GM18858 (cell line): Measurements from ENCODE around the gene FOXN4.

Source experiments
- ATAC-seq: cut with Tn5 transposase; IDR thresholded peaks from one replicate; pipeline ENCODE4 v1.9.1; 2021; ENCODE audit not compliant: unreplicated experiment

Gene FOXN4

DNA sequence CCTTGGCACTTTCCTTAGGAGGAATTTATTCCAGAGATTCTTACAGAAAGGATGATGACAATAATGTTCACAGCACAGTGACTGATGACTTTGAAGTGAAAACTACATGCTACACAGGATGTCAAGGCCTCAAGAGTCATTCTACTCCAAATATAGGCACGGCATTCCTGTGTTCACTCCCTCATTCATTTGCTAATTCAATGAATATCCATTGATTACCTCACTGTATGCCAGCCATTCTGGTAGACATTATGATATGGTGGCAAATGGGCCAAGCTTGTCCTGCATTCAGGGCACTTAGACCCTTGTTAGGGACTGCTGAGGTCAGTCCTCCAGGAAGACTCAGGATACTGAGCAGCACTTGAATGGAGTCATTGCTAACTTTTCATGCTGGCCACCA lies 48.0 kb downstream of the FOXN4 start:
- ATAC-seq: no peak

DNA sequence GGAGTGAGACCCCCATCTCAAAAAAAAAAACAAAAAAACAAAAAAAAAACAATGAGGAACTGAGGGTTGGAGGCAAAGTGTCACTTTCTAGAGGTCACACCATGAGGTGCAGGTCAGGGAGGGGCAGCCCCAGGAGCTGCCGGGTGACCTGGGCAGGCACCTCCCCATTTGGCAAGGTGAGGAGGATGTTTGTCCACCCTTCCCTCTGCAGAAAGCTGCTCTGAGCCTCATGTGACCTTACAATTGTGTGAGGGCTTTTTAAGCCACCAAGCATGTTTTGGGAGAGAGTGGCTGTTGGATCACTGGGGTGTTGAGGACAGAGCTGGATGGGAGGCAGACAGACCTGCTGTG lies 49.6 kb downstream of the FOXN4 start:
- no peak for ATAC-seq

DNA sequence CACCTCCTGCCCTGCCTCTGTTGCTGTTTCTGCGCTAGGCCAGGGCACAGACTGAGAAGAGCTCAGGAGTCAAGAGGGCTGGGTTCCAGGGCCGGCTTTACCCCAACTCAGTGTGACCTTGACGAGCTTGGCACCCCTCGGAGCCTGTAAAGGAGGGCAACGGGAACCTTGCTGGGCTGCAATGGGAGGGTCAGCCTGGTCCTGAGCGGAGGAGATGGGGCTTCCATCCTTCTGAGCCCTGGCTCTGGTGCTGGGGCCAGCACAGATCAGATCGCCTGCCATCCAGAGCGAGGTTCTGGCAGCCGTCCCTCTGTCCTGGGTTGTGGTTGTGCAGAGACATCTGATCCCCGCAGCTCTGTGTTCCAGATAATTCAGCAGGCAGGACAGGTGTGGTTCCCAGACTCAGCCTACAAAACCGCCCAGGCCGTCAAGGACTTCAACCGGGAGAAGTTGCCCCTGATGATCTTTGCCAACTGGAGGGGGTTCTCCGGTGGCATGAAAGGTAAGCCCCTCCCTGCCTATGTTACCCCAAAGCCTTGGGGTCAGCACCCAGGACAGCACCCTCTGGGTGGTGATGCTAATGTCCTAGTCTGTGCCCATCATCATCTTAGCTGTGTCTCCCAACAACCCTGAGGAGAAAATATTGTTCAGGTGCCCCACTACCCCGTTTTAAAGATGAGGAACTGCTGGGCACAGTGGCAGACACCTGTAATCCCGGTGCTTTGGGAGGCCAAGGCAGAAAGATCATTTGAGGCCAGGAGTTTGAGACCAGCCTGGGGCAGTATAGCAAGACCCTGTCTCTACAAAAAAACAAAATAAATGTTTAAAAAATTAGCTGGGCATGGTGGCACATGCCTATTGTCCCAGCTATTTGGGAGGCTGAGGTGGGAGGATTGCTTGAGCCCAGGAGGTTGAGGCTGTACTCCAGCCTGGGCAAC lies 50.2 kb downstream of the FOXN4 start:
- no peak for ATAC-seq

DNA sequence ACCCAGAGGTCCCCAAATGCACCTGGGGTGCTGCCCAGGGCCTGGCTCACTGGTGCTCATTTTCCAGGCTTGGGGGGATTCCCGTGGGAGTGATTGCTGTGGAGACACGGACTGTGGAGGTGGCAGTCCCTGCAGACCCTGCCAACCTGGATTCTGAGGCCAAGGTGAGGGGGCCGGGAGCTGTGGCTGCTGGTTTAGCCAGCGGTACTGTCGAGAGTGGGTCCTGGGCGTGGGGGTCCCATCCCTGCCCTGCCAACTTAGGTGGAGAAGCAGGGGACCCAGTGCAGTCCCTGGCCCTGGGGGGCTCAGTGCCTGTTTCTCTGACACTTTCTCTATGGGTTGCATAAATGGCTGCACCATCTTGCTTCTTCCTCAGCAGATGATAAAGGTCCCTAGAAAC lies 50.9 kb downstream of the FOXN4 start:
- no peak for ATAC-seq

DNA sequence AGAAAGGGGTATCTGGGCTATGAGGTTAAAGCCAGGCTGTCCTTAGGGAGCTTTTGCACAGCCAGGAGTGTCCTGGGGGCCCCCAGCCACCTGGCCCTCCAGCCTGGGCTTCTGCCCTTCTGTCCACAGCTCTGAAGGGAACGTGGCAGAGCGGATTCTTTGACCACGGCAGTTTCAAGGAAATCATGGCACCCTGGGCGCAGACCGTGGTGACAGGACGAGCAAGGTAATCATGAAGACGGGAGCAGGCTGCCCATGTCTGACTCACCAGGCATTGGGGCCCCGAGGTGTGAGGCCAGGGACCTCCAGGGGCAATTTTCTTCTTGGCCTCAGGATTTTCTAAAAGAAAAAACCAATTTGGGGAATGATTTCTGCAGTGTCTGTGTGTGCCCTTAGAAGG lies 53.1 kb downstream of the FOXN4 start:
- no peak for ATAC-seq

DNA sequence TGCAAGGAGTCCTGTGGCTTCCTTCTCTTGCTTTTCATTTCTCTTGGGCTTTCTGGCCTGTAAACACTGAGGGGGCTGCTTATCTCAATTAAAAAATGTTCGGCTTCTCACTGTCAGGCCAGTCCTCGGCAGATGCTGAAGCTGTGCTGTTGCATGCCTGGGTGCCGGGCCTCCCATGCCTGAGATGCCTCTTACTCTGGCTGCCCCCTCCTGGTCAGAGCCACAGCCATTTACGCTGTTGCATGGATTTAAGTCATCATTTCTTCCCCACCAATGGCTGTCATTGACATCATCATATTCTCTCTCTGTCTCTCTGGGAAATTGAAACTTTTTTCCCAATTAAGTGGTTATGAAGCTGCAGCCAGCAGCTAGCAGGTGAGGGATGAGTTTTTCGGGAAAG lies 53.7 kb downstream of the FOXN4 start:
- no peak for ATAC-seq

DNA sequence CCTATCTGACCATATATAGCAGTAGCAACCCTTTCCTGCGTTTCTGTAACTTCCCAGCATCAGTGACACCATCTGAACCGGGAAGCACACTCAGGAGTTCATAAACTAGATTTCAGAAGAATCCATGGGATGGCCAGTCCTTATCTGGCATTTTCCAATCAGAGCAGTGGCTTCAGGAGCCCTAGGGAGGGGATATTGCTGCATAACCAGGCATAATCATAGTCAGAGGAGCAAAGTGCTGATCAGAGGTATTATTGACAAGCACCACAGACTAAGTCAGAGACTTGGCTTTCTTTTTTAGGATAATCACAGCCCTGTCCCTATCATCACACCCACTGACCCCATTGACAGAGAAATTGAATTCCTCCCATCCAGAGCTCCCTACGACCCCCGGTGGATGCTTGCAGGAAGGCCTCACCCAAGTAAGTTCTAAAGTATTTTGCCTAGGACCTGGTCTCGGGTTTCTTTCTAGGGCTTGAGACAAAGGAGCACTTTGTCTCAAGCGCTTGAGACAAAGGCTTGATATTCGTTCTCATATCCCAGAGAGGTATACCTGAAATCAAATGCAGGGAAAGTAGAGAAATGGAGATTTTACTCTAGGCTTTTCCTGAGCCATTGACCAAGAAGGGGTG lies 55.1 kb downstream of the FOXN4 start:
- ATAC-seq: no peak

DNA sequence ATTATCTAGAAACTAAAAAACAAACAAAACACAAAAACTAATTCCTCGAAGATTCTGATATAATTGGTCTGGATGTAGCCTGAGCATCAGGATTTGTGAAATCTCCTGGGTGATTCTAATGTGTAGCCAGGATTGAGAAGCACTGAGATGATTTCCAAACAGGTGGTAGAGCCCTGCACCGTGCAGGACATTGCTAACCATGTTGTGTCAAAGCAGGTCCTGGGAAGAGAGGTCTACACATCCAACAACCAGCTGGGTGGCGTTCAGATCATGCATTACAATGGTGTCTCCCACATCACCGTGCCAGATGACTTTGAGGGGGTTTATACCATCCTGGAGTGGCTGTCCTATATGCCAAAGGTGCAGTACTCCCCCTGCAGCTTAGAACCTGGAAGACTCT lies 56.3 kb downstream of the FOXN4 start:
- no peak for ATAC-seq

DNA sequence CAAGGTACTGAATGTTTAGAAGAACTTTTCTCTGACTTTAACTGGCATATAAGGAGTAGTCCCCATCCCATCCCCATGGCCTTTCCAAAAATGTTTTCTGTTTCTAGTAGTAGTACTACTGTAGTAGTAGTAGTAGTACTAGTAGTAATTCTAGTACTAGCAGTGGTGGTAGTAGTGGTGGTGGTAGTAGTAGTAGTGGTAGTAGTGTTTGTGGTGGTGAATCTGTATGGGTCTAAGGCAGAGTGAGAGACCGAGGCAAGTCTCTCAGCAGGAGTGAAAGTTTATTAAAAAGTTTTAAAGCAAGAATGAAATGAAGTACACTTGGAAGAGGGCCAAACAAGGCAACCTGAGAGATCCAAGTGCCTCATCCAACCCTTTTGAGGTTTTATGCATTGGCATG lies 58.6 kb downstream of the FOXN4 start:
- no peak for ATAC-seq

DNA sequence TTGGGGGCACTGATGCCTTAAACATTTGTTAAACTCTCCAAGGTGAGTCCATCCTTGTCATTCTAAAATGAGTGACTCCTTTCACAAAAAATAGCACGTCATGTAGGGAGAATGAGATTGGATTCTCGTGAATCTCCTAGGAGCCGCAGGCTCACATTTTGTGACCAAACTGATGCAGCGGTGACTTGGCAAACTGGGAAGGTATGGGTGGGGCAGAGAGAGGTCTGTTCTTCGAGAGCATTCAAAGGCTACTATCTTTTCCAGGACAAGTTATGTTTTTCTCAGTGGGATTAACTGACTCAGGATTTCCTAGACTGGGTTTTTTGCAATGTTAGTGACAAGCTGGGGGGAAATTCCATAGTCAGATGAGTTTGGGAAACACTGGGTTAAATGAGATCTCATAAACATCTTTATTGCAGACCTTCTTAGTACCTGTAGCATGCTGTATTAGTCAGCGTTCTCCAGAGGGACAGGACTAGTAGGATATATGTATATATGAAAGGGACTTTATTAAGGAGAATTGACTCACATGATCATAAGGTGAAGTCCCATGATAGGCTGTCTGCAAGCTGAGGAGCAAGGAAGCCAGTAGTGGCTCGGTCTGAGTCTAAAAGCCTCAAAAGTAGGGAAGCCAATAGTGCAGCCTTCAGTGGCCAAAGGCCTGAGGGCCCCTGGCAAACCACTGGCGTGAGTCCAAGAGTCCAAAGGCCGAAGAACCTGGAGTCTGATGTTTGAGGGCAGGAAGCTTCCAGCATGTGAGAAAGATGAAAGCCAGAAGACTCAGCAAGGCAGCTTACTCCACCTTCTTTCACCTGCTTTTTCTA lies 61.0 kb downstream of the FOXN4 start:
- no peak for ATAC-seq

DNA sequence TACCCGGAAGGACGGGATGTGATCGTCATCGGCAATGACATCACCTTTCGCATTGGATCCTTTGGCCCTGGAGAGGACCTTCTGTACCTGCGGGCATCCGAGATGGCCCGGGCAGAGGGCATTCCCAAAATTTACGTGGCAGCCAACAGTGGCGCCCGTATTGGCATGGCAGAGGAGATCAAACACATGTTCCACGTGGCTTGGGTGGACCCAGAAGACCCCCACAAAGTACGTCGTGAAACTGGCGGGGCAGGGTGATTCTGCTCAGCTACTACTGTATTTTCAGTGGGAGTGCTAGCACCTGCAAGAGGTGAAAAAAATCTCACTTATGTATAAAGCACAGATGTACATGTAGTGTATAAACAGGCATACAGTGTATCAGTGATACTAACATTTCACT lies 62.9 kb downstream of the FOXN4 start:
- no peak for ATAC-seq

DNA sequence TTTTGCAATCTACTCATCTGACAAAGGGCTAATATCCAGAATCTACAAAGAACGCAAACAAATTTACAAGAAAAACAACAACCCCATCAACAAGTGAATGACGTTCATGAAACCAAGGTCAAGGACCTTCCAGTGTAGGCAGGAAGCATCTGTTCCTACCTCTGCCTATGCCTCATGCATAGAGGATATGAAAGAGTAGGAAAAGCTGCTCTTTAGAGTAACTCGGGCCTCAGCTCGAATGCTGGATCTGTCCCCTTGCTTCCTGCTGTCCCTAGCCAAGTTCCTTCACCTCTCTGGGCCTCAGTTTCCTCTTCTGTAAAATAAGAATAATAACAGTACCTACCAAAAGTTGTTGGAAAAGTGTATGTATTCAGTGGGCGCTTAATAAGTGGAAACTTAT lies 65.0 kb downstream of the FOXN4 start:
- no peak for ATAC-seq

DNA sequence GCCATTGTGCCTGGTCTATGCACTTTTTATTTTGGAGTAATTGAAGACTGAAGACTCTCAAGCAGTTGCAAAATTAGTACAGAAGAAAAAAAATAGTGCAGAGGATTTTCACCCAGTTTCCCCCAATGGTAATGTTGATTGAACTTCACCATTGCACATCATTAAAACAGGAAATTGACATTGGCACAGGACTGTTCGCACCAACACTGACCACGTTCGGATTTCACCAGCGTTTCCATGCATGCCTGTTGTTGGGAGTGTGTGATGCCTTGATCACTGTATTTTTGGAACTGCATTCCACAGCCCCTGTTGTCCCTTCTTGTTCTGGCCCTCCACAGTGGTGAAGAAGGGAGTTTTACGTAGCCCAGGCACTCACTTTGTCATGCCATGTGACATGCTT lies 67.1 kb downstream of the FOXN4 start:
- no peak for ATAC-seq

DNA sequence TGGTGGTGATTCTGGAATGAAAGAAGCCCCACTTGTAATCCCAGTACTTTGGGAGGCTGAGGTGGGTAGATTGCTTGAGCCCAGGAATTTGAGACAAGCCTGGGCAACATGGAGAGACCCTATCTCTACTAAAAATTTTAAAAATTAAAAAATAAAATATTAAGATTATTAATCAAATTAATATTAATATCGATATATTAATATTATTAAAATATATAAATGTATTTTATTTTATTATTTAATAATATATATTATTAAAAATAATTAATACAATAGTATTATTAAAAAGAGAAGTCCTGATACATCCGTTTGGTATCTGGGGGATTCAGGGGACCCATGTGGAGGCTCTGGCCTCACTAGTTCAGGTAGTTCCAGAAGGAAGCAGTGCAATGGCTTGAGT lies 68.7 kb downstream of the FOXN4 start:
- ATAC-seq: no peak

DNA sequence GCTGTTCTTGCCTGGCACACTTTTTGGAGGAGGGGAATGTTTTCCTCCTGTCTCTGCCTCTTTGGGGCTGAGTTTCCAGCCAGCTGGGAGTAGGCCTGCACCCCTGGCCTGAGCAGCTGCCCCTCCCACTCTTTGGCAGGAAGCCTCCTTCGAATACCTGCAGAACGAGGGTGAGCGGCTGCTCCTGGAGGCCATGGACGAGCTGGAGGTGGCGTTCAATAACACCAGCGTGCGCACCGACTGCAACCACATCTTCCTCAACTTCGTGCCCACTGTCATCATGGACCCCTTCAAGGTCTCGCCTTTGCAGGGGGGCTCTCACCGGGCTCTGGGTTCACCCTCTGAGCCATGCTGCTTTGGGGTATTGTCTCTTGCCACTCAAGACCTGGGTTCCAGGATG lies 69.4 kb downstream of the FOXN4 start:
- ATAC-seq: no peak

DNA sequence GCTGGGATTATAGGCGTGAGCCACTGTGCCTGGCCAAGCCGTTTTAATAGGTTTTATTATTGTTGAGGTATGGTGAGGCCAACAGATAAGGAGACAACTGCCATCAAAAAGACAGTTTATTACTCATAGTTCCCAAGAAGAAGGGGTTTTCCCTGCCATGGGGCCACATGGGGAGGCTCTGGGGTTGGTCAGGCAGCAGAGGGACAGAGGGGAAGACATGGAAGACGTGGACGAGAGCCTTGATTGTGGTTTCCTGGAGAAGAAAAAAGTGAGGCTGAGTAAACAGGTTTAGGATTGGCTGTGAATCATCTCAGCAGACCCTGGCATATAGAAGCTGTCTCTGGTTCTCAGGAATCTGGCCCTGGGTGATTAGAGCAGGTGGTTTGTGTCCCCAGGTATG lies 69.9 kb downstream of the FOXN4 start:
- no peak for ATAC-seq

DNA sequence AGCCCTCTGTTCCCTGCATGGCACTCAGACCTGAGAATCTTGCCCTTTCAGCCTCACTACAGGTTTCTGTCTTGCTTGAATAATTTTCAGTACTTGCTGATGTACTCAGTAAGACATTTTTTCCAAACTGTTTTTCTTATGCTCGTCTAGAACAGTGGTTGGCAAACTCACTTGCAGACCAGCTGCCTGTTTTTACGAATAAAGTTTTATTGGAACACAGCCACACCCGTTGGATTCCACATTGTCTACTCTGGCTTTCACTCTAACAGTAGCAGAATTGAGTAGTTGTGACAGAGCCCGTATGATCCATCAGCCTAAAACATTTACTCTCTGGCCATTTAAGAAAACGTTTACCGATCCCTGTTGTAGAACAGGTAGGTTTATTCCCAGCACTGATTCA lies 72.8 kb downstream of the FOXN4 start:
- no peak for ATAC-seq

DNA sequence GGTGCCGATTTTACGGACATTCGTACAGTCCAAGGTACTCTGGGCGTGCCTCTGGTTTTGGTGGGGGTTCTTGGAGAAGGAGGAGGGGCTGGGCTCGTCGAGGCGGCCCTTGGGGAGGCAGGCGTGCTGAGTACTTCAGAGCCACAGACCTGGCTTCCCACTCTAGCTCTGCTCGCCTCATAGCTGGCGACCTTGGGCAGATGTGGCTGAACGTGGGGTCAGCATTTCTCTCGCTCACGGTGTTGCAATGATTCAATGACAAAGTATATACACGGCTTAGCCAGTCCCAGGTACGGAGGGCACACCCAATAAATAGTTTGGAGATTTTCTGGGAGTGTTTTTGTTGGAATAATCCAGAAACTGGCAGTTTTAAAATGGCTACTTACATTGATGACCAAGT lies 75.1 kb downstream of the FOXN4 start:
- ATAC-seq: no peak

DNA sequence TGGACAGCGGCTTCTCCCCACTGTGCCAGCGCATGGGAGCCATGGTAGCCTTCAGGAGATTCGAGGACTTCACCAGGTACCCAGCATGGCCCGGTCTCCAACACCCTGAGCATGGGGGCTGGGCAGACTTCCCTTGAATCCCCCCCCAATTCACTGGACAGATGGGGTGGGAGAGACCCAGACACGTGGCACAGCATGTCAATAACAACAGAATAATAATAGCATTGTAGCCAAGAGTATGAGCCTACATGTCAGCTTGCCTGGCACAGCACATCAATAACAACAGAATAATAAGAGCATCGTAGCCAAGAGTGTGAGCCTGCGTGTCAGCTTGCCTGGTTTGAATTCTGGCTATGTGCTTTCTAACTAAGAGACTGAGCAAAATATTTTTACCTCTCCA lies 76.4 kb downstream of the FOXN4 start:
- no peak for ATAC-seq

DNA sequence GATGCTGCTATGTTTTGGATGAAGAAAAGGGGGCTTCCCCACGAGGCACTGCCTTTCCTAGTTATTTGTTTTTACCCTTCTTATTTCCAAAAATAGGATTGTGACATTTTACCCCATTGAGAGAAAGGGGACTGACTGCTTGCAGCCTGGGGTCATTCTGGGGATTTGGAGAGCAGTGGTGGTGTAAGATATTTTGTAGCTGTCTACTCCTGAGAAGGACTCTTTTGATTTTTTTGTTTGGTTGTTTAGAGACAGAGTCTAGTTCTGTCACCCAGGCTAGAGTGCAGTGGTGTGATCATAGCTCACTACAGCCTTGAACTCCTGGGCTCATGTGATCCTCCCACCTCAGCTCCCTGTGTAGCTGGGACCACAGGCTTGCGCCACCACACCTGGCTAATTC lies 78.9 kb downstream of the FOXN4 start:
- no peak for ATAC-seq

DNA sequence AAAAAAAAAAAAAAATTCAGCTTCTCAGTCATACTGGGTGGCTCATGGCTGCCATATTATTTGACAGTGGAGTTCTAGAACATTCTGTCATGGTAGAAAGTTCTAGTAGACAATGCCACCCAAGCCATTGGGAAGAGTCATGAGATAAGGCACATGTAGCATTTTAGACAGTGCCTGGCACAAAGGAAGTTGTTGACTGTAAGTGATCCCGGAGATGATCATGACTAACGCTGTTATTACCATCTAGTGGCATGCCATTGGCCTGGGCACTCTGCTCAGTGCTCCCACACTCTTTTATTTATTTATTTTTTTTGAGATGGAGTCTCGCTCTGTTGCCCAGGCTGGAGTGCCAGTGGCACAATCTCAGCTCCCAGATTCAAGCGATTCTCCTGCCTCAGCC lies 80.4 kb downstream of the FOXN4 start:
- no peak for ATAC-seq
